Uterus (tissue), 4 donors: ENCODE data around the gene SESTD1. TPM values are rescaled to one million over a fixed set of nuclear protein-coding genes. Genes with fewer than 3 reads are reported as not detected.

Experiments
- DNase-seq, 2 donors: peaks; one replicate each; pipeline ENCODE4 v3.0.0-alpha.2; 2019 to 2020
- H3K27ac ChIP-seq, 2 donors: fragments of 200-600 bp; sonication (generic); 1 replicate in 1 of 2; 2 replicates in 1 of 2; pipeline ENCODE4 v1.5.1; 2016 to 2018
- H3K27me3 ChIP-seq, 2 donors: fragments of 200-600 bp; sonication (generic); one replicate each; pipeline ENCODE4 v1.5.1; 2018 to 2019; ENCODE audit warnings: control low read depth in 1 of 2
- H3K36me3 ChIP-seq, 2 donors: fragments of 200-600 bp; sonication (generic); one replicate each; pipeline ENCODE4 v1.5.1; 2019; ENCODE audit warnings: control low read depth in 1 of 2
- H3K4me1 ChIP-seq, 2 donors: fragments of 200-600 bp; sonication (generic); one replicate each; pipeline ENCODE4 v1.5.1; 2018 to 2019; ENCODE audit warnings: control low read depth in 1 of 2
- H3K4me3 ChIP-seq, 2 donors: fragments of 200-600 bp; sonication (generic); 1 replicate in 1 of 2; 2 replicates in 1 of 2; pipeline ENCODE4 v1.5.1; 2018 to 2019; ENCODE audit warnings: mild to moderate bottlenecking in 1 of 2
- H3K9me3 ChIP-seq, 2 donors: fragments of 200-600 bp; sonication (generic); one replicate each; pipeline ENCODE4 v1.5.1; 2019; ENCODE audit warnings: control low read depth in 1 of 2
- CTCF ChIP-seq, 4 experiments: fragments of 200-600 bp in 2 of 4; fragments of 450-650 bp in 2 of 4; sonication (generic) in 2 of 4; IDR thresholded peaks; one replicate each; pipeline ENCODE4 v1.5.1; 2016 to 2019; ENCODE audit warnings: antibody characterized with exemption in 4 of 4, mild to moderate bottlenecking in 2 of 4, moderate library complexity in 1 of 4
- POLR2A ChIP-seq, 2 donors: fragments of 450-650 bp; IDR thresholded peaks; one replicate each; pipeline ENCODE4 v1.6.1; 2016; ENCODE audit warnings: antibody characterized with exemption in 2 of 2, mild to moderate bottlenecking in 1 of 2, moderate library complexity in 1 of 2
- intact Hi-C: fragments of 100-400 bp; cut with DNase I; formaldehyde crosslinking; loops from one replicate; pipeline ENCODE4 v1.15.1; 2023; ENCODE audit warnings: low total_unique reads
- total RNA-seq, 4 donors: library from RNA; depleted of rRNA in 3 of 4; stranded (reverse); fragments of >200 nt in 3 of 4; gene quantifications; one replicate each; pipeline versions ENCODE4 v1.1.0 to v1.2.4, GENCODE V29; 2014 to 2023
- donor health status: DM: yes; HTN: yes; CAD: no.

The SESTD1 gene
- total RNA-seq, 4 donors from 2014 or later: 5.6 to 64.7 (median 32.8) TPM

GRCh38 chr2:179233083-179233490, 31.5 kb downstream of the SESTD1 start:
- Histone ChIP-seq H3K4me1 (no peaks in the 10 kb centered on the region), H3K4me3 (no peak overlapping the region), H3K27ac (no peak overlapping the region), H3K36me3 (no peaks in the 10 kb centered on the region), H3K27me3 (no peaks in the 10 kb centered on the region), H3K9me3 (no peaks in the 10 kb centered on the region)
- TF ChIP-seq POLR2A (IDR thresholded peaks at IDR 0.05) (no peak), CTCF (IDR thresholded peaks at IDR 0.05) (no peak)
- intact Hi-C loops: no loop called here
- no peak for DNase-seq

DNA sequence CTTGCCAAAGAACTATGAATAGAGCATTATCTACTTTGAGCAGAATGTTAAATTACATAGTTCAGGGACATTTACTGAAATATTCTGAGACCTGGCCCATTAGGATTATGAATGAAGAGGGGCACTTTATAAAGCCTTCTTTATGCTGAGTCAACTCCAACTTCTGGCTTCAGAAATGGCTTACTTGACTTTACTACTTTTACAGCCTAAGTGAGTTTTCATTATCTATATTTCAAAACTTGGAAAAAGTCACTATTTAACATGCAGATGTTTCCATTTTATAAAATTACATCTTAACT, 37.7 kb downstream of the SESTD1 start:
- H3K27ac ChIP-seq: no peak overlapping the region
- H3K4me3 ChIP-seq: no peak overlapping the region
- intact Hi-C loops: no loop called here
- no peaks in the 10 kb centered on the region for H3K27me3 ChIP-seq
- DNase-seq: no peak
- no peaks in the 10 kb centered on the region for H3K9me3 ChIP-seq
- no peaks in the 10 kb centered on the region for H3K4me1 ChIP-seq
- TF ChIP-seq CTCF (IDR thresholded peaks at IDR 0.05) (no peak), POLR2A (IDR thresholded peaks at IDR 0.05) (no peak)
- H3K36me3 ChIP-seq: no peaks in the 10 kb centered on the region

GRCh38 chr2:179226203-179226960, 38.2 kb downstream of the SESTD1 start:
- TF ChIP-seq POLR2A (IDR thresholded peaks at IDR 0.05): no peak
- TF ChIP-seq CTCF (IDR thresholded peaks at IDR 0.05): no peak
- Histone ChIP-seq H3K4me3 (no peak overlapping the region), H3K27ac (no peak overlapping the region), H3K4me1 (no peaks in the 10 kb centered on the region), H3K36me3 (no peaks in the 10 kb centered on the region), H3K27me3 (no peaks in the 10 kb centered on the region), H3K9me3 (no peaks in the 10 kb centered on the region)
- intact Hi-C loops: no loop called here
- DNase-seq: no peak

DNA sequence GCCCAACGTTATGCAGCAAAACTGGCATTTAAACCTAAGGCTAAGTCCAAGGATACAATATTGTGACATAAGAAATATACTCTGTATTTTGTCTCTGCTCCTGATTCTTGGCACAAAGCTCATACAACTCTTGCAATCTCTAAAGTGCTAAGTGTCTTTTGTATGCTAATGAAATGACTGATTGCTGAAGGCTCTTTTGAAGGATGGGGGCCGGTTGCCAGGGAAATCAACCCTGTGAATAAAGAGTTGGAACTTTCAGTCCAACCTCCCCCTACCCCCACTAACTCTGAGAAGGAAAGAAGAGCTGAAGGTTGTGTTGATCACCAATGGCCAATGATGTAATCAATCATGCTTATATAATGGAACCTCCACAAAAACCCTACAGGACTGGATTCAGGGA, 40.3 kb downstream of the SESTD1 start:
- Histone ChIP-seq H3K27me3 (no peaks in the 10 kb centered on the region), H3K27ac (no peak overlapping the region), H3K36me3 (no peaks in the 10 kb centered on the region), H3K9me3 (no peaks in the 10 kb centered on the region), H3K4me1 (no peaks in the 10 kb centered on the region), H3K4me3 (no peak overlapping the region)
- TF ChIP-seq POLR2A (IDR thresholded peaks at IDR 0.05): no peak
- no peak for TF ChIP-seq CTCF (IDR thresholded peaks at IDR 0.05)
- intact Hi-C loops: no loop called here
- DNase-seq: no peak

DNA sequence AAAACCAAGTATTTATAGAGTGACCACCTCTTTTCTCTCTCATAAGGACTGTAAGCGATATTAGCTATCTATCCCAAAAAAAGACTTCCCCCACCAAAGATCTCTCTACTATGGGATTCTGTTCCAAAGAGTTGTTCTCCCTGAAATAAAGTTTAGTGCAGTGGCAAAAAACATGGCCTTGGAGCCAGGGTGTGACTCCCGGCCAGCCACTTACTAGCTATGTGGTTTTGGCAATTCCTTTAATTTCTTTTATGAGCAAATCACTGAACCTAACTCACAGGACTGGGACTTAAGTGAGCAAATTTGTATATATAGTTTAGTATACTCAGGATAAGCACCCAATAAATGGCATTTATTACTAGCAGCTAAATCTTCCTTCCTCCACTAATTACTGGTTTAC, 42.6 kb downstream of the SESTD1 start:
- intact Hi-C loops: no loop called here
- no peaks in the 10 kb centered on the region for H3K27me3 ChIP-seq
- H3K4me1 ChIP-seq: no peaks in the 10 kb centered on the region
- no peak overlapping the region for H3K4me3 ChIP-seq
- no peaks in the 10 kb centered on the region for H3K36me3 ChIP-seq
- no peaks in the 10 kb centered on the region for H3K9me3 ChIP-seq
- DNase-seq: no peak
- TF ChIP-seq CTCF (IDR thresholded peaks at IDR 0.05) (no peak), POLR2A (IDR thresholded peaks at IDR 0.05) (no peak)
- H3K27ac ChIP-seq: no peak overlapping the region
